Hepatocyte (in vitro differentiated cells): ENCODE measurements around the gene CPS1. TPM values are rescaled to one million over a fixed set of nuclear protein-coding genes. Genes with fewer than 3 reads are reported as not detected.

ENCODE experiments used
- DNase-seq: peaks from one replicate; pipeline ENCODE4 v3.0.0-alpha.2; 2016; ENCODE audit warnings: low spot score
- H2AFZ ChIP-seq: fragments of 200-600 bp; sonication (generic); 2 replicates; pipeline ENCODE4 v1.6.0; 2016; ENCODE audit warnings: antibody characterized with exemption, mild to moderate bottlenecking
- H3K27ac ChIP-seq: fragments of 200-600 bp; sonication (generic); 2 replicates; pipeline ENCODE4 v1.5.1; 2016; ENCODE audit warnings: mild to moderate bottlenecking
- H3K27me3 ChIP-seq: fragments of 200-600 bp; sonication (generic); 2 replicates; pipeline ENCODE4 v1.6.1; 2016
- H3K36me3 ChIP-seq: fragments of 200-600 bp; sonication (generic); replicated peaks from 2 replicates; pipeline ENCODE4 v1.5.1; 2016; ENCODE audit warnings: low read depth; ENCODE audit not compliant: insufficient read depth
- H3K4me1 ChIP-seq: fragments of 200-600 bp; sonication (generic); 2 replicates; pipeline ENCODE4 v1.5.1; 2016; ENCODE audit warnings: mild to moderate bottlenecking, moderate library complexity; ENCODE audit not compliant: insufficient read depth
- H3K4me2 ChIP-seq: fragments of 200-600 bp; sonication (generic); 2 replicates; pipeline ENCODE4 v1.6.0; 2016
- H3K4me3 ChIP-seq: fragments of 200-600 bp; sonication (generic); 2 replicates; pipeline ENCODE4 v1.5.1; 2016; ENCODE audit warnings: mild to moderate bottlenecking
- H3K79me2 ChIP-seq: fragments of 200-600 bp; sonication (generic); 2 replicates; pipeline ENCODE4 v1.6.0; 2017; ENCODE audit warnings: mild to moderate bottlenecking
- H3K9me2 ChIP-seq: fragments of 200-600 bp; sonication (generic); replicated peaks from 2 replicates; pipeline ENCODE4 v1.6.0; 2017; ENCODE audit warnings: mild to moderate bottlenecking; ENCODE audit not compliant: insufficient read depth
- H3K9me3 ChIP-seq: fragments of 200-600 bp; sonication (generic); 2 replicates; pipeline ENCODE4 v1.5.1; 2016; ENCODE audit warnings: low read depth, mild to moderate bottlenecking
- H4K20me1 ChIP-seq: fragments of 200-600 bp; sonication (generic); 2 replicates; pipeline ENCODE4 v1.6.0; 2016; ENCODE audit warnings: mild to moderate bottlenecking; ENCODE audit not compliant: insufficient read depth, poor library complexity, severe bottlenecking
- CTCF ChIP-seq: fragments of 200-600 bp; sonication (generic); IDR thresholded peaks from 2 replicates; pipeline ENCODE4 v1.5.1; 2016; ENCODE audit warnings: antibody characterized with exemption, mild to moderate bottlenecking; ENCODE audit not compliant: poor library complexity
- EZH2 ChIP-seq: fragments of 200-600 bp; sonication (generic); IDR thresholded peaks from 2 replicates; pipeline ENCODE4 v1.6.1; 2016; ENCODE audit warnings: antibody characterized with exemption, mild to moderate bottlenecking, borderline replicate concordance
- EZH2phosphoT487 ChIP-seq: fragments of 200-600 bp; sonication (generic); IDR thresholded peaks from one replicate; pipeline ENCODE4 v1.6.1; 2018; ENCODE audit warnings: antibody characterized with exemption, mild to moderate bottlenecking, low read depth, moderate library complexity; ENCODE audit not compliant: unreplicated experiment, severe bottlenecking
- WGBS: methylation state at CpG from one replicate; pipeline ENCODE4 v1.1.6; 2016; ENCODE audit warnings: low lambda C conversion rate; ENCODE audit errors: missing lambda C conversion rate; 5-methylcytosine and 5-hydroxymethylcytosine counted together
- polyA plus RNA-seq: library from polyadenylated mRNA; unstranded; fragments of >200 nt; fragmentation: Nextera tagmentation; extraction: Ambion mirVana; gene quantifications from 2 replicates; pipeline ENCODE4 v1.2.1, GENCODE V29; 2016
- total RNA-seq: library from RNA; depleted of rRNA; stranded (reverse); fragments of >200 nt; gene quantifications from 2 replicates; pipeline ENCODE4 v1.2.3, GENCODE V29; 2014

Gene CPS1
- total and polyA plus RNA-seq, 2 experiments from 2014 or later, result 239 to 587 TPM

- TF ChIP-seq CTCF (no peak), EZH2 (no peak), EZH2phosphoT487 (no peak)
Observed at GRCh38 chr2:210654091-210654490, 97.7 kb downstream of the CPS1 start.

GRCh38 chr2:210655229-210655975, 99.0 kb downstream of the CPS1 start:
- Histone ChIP-seq H3K79me2 (no peaks in the 10 kb centered on the region), H3K27me3 (no peaks in the 10 kb centered on the region), H3K4me2 (no peak overlapping the region), H3K4me1 (no peaks in the 10 kb centered on the region), H4K20me1 (no peaks in the 10 kb centered on the region), H3K27ac (no peak overlapping the region), H2AFZ (no peak overlapping the region), H3K4me3 (no peak overlapping the region), H3K9me2 (no peaks in the 10 kb centered on the region), H3K36me3 (no peaks in the 10 kb centered on the region), H3K9me3 (no peaks in the 10 kb centered on the region)
- no peak for TF ChIP-seq CTCF
- no peak for TF ChIP-seq EZH2
- no peak for TF ChIP-seq EZH2phosphoT487
- DNase-seq, result no peak
- WGBS, result 38% methylated on average over 3 of the region's 3 CpGs

More at GRCh38 chr2:210654091-210654490, 97.7 kb downstream of the CPS1 start:
- DNase-seq, result no peak
- Histone ChIP-seq H3K27me3 (no peaks in the 10 kb centered on the region), H3K4me2 (no peak overlapping the region), H3K9me2 (no peaks in the 10 kb centered on the region), H3K4me3 (no peak overlapping the region), H3K27ac (no peak overlapping the region), H3K9me3 (no peaks in the 10 kb centered on the region), H4K20me1 (no peaks in the 10 kb centered on the region), H3K36me3 (no peaks in the 10 kb centered on the region), H3K4me1 (no peaks in the 10 kb centered on the region), H2AFZ (no peak overlapping the region), H3K79me2 (no peaks in the 10 kb centered on the region)
- 92% methylated on average over 1 of the region's 1 CpG for WGBS

GRCh38 chr2:210657874-210658273, 101.5 kb downstream of the CPS1 start:
- Histone ChIP-seq H2AFZ (no peak overlapping the region), H3K4me2 (no peak overlapping the region), H3K9me3 (no peaks in the 10 kb centered on the region), H3K4me1 (no peaks in the 10 kb centered on the region), H3K9me2 (no peaks in the 10 kb centered on the region), H4K20me1 (no peaks in the 10 kb centered on the region), H3K4me3 (no peak overlapping the region), H3K27me3 (no peaks in the 10 kb centered on the region), H3K79me2 (no peaks in the 10 kb centered on the region), H3K27ac (no peak overlapping the region), H3K36me3 (no peaks in the 10 kb centered on the region)
- WGBS, result 94% methylated on average over 1 of the region's 1 CpG
- TF ChIP-seq EZH2, result no peak
- no peak for TF ChIP-seq CTCF
- no peak for TF ChIP-seq EZH2phosphoT487
- DNase-seq, result no peak
